ENCODE measurements around the gene DOK6.

The DOK6 gene

GRCh38 chr18:69444221-69444620 lies 43.5 kb downstream of the DOK6 start:
- no peak for DNase-seq

- no peak for DNase-seq
These were observed 47.2 kb downstream of the DOK6 start for GRCh38 chr18:69447886-69448285.

GRCh38 chr18:69455125-69455524 lies 54.4 kb downstream of the DOK6 start:
- no peak for DNase-seq

- no peak for DNase-seq
These were observed 68.8 kb downstream of the DOK6 start for GRCh38 chr18:69469444-69469919.

- no peak for DNase-seq
These were observed 79.8 kb downstream of the DOK6 start for GRCh38 chr18:69480460-69480859.

GRCh38 chr18:69483574-69483973 lies 82.9 kb downstream of the DOK6 start:
- no peak for DNase-seq

GRCh38 chr18:69484699-69485396 lies 84.2 kb downstream of the DOK6 start:
- DNase-seq = no peak

- DNase-seq = no peak
These were observed 87.1 kb downstream of the DOK6 start for GRCh38 chr18:69487488-69488394.

GRCh38 chr18:69490072-69490471 lies 89.4 kb downstream of the DOK6 start:
- no peak for DNase-seq

- DNase-seq = no peak
These were observed 90.1 kb downstream of the DOK6 start for GRCh38 chr18:69490813-69491212.

- DNase-seq = no peak
These were observed 90.9 kb downstream of the DOK6 start for GRCh38 chr18:69491576-69491975.

GRCh38 chr18:69492861-69493260 lies 92.2 kb downstream of the DOK6 start:
- no peak for DNase-seq

- DNase-seq = no peak
These were observed 94.2 kb downstream of the DOK6 start for GRCh38 chr18:69494841-69495240.

GRCh38 chr18:69495338-69495737 lies 94.7 kb downstream of the DOK6 start:
- no peak for DNase-seq

- no peak for DNase-seq
These were observed 95.3 kb downstream of the DOK6 start for GRCh38 chr18:69495841-69496533.

- no peak for DNase-seq
These were observed 118.3 kb downstream of the DOK6 start for GRCh38 chr18:69518989-69519388.

- DNase-seq = no peak
These were observed 122.9 kb downstream of the DOK6 start for GRCh38 chr18:69523582-69523981.

GRCh38 chr18:69528435-69528834 lies 127.7 kb downstream of the DOK6 start:
- no peak for DNase-seq

GRCh38 chr18:69529151-69529550 lies 128.5 kb downstream of the DOK6 start:
- no peak for DNase-seq

- no peak for DNase-seq
These were observed 131.3 kb downstream of the DOK6 start for GRCh38 chr18:69531973-69532372.

- DNase-seq = no peak
These were observed 136.5 kb downstream of the DOK6 start for GRCh38 chr18:69537183-69537582.

GRCh38 chr18:69538849-69539248 lies 138.2 kb downstream of the DOK6 start:
- no peak for DNase-seq

GRCh38 chr18:69539404-69539803 lies 138.7 kb downstream of the DOK6 start:
- DNase-seq = no peak

GRCh38 chr18:69556228-69556627 lies 155.5 kb downstream of the DOK6 start:
- DNase-seq = no peak

Data from kidney glomerular epithelial cell (primary cell).